Measurements from ENCODE around the gene SLC12A9.

The SLC12A9 gene

DNA sequence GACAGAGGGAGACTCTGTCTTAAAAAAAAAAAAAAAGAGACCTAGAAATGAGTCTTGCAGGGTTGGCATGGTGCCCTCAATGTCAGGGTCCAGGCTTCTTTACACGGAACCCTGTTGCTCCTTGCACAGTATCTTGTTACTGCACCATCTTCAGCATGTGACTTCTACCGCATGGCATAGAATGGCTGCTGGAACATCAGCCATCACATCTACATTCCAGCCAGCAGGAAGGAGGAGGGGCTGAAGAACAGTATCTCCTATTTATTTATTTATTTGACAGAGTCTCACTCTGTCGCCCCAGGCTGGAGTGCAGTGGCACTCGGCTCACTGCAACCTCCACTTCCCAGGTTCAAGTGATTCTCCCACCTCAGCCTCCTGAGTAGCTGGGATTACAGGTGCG lies 46.9 kb downstream of the SLC12A9 start:
- TF ChIP-seq FOXM1 (IDR thresholded peaks at IDR 0.05; ENCODE audit: borderline replicate concordance, low read depth) (no peak), EGR1 (IDR thresholded peaks at IDR 0.05) (no peak), CREB1 (IDR thresholded peaks at IDR 0.05; ENCODE audit: low read depth) (no peak), TEAD4 (IDR thresholded peaks at IDR 0.05) (no peak), NFIC (IDR thresholded peaks at IDR 0.05) (no peak), EP300 (IDR thresholded peaks at IDR 0.05; ENCODE audit: borderline replicate concordance) (no peak), TCF12 (IDR thresholded peaks at IDR 0.05; ENCODE audit: low read depth) (no peak), CEBPB (IDR thresholded peaks at IDR 0.05) (no peak), TAF1 (IDR thresholded peaks at IDR 0.05; ENCODE audit: low read depth) (no peak), YY1 (IDR thresholded peaks at IDR 0.05; ENCODE audit: low read depth) (no peak), ZBTB7A (IDR thresholded peaks at IDR 0.05; ENCODE audit: low read depth) (no peak), RAD21 (IDR thresholded peaks at IDR 0.05; ENCODE audit: low read depth) (no peak)
- TF ChIP-seq, protein P1, sequence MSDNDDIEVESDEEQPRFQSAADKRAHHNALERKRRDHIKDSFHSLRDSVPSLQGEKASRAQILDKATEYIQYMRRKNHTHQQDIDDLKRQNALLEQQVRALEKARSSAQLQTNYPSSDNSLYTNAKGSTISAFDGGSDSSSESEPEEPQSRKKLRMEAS (IDR thresholded peaks at IDR 0.05), result no peak
- TF ChIP-seq, protein P2, sequence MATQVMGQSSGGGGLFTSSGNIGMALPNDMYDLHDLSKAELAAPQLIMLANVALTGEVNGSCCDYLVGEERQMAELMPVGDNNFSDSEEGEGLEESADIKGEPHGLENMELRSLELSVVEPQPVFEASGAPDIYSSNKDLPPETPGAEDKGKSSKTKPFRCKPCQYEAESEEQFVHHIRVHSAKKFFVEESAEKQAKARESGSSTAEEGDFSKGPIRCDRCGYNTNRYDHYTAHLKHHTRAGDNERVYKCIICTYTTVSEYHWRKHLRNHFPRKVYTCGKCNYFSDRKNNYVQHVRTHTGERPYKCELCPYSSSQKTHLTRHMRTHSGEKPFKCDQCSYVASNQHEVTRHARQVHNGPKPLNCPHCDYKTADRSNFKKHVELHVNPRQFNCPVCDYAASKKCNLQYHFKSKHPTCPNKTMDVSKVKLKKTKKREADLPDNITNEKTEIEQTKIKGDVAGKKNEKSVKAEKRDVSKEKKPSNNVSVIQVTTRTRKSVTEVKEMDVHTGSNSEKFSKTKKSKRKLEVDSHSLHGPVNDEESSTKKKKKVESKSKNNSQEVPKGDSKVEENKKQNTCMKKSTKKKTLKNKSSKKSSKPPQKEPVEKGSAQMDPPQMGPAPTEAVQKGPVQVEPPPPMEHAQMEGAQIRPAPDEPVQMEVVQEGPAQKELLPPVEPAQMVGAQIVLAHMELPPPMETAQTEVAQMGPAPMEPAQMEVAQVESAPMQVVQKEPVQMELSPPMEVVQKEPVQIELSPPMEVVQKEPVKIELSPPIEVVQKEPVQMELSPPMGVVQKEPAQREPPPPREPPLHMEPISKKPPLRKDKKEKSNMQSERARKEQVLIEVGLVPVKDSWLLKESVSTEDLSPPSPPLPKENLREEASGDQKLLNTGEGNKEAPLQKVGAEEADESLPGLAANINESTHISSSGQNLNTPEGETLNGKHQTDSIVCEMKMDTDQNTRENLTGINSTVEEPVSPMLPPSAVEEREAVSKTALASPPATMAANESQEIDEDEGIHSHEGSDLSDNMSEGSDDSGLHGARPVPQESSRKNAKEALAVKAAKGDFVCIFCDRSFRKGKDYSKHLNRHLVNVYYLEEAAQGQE (IDR thresholded peaks at IDR 0.05; ENCODE audit: low read depth), result no peak
- TF ChIP-seq, protein P3, sequence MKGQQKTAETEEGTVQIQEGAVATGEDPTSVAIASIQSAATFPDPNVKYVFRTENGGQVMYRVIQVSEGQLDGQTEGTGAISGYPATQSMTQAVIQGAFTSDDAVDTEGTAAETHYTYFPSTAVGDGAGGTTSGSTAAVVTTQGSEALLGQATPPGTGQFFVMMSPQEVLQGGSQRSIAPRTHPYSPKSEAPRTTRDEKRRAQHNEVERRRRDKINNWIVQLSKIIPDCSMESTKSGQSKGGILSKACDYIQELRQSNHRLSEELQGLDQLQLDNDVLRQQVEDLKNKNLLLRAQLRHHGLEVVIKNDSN (IDR thresholded peaks at IDR 0.05), result no peak

DNA sequence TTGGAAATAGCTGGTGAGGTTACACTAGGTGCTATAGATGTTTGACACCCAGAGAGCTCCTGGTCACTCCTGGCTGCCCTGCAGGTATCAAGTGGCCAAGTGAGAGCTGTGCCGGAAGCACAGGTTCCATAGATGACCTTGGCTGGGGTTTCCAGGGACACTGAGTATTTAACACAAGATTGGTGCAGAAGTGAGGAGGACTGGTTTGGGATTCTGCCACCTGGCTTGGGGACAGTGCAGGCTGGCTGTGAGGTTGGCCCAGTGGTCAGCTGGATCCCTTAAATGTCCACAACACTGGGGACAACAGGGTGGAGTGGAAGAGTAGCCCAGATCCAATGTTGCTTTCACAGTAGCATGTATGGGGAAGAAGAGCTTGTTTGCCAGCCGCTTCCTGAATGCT lies 48.5 kb downstream of the SLC12A9 start:
- TF ChIP-seq EGR1 (IDR thresholded peaks at IDR 0.05) (no peak), FOXM1 (IDR thresholded peaks at IDR 0.05; ENCODE audit: borderline replicate concordance, low read depth) (no peak), TAF1 (IDR thresholded peaks at IDR 0.05; ENCODE audit: low read depth) (no peak), CEBPB (IDR thresholded peaks at IDR 0.05) (no peak), RAD21 (IDR thresholded peaks at IDR 0.05; ENCODE audit: low read depth) (no peak)

DNA sequence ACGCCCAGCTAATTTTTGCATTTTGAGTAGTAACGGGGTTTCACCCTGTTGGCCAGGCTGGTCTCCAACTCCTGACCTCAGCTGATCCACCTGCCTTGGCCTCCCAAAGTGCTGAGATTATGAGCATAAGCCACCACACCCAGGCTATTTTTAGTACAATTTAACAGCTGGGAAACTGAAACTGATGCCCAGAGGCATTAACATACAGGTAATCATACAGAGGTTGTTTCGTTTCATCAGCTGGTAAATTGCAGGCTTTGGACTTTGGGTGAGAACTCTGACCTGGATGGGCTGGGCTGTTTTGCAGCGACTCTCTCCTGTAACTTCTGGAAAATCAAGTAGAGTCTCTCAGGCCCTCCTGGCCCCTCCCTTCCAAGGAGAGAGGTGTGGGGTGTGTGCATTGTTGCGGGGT lies 49.4 kb downstream of the SLC12A9 start:
- no peak for TF ChIP-seq EP300 (IDR thresholded peaks at IDR 0.05; ENCODE audit: borderline replicate concordance)

DNA sequence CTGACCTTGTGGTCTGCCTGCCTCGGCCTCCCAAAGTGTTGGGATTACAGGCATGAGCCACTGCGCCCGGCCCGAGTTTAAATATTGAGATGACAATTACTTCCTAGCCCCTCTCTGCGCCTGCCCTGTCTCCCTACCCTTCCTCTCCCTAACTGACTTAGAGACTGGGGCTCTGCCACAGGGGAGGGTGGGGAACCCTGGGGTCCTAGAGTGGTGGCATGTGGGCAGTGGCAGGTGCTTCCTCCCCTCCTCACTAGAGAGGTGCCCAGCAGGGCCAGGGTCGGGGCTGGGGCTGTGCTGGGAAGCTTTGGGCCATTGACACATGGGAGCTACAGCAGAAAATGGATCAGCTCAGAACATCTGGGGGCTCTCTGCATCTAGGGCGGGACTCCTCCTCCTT lies 50.1 kb downstream of the SLC12A9 start:
- TF ChIP-seq TCF12 (IDR thresholded peaks at IDR 0.05; ENCODE audit: low read depth) (no peak), TAF1 (IDR thresholded peaks at IDR 0.05; ENCODE audit: low read depth) (no peak), CEBPB (IDR thresholded peaks at IDR 0.05) (no peak), EP300 (IDR thresholded peaks at IDR 0.05; ENCODE audit: borderline replicate concordance) (no peak), CREB1 (IDR thresholded peaks at IDR 0.05; ENCODE audit: low read depth) (no peak), TEAD4 (IDR thresholded peaks at IDR 0.05) (no peak), RAD21 (IDR thresholded peaks at IDR 0.05; ENCODE audit: low read depth) (no peak), FOXM1 (IDR thresholded peaks at IDR 0.05; ENCODE audit: borderline replicate concordance, low read depth) (no peak), EGR1 (IDR thresholded peaks at IDR 0.05) (no peak), YY1 (IDR thresholded peaks at IDR 0.05; ENCODE audit: low read depth) (no peak), NFIC (IDR thresholded peaks at IDR 0.05) (no peak), ZBTB7A (IDR thresholded peaks at IDR 0.05; ENCODE audit: low read depth) (no peak)
- TF ChIP-seq, protein P1 (IDR thresholded peaks at IDR 0.05), result no peak
- TF ChIP-seq, protein P3 (IDR thresholded peaks at IDR 0.05), result no peak
- TF ChIP-seq, protein P2 (IDR thresholded peaks at IDR 0.05; ENCODE audit: low read depth), result no peak

DNA sequence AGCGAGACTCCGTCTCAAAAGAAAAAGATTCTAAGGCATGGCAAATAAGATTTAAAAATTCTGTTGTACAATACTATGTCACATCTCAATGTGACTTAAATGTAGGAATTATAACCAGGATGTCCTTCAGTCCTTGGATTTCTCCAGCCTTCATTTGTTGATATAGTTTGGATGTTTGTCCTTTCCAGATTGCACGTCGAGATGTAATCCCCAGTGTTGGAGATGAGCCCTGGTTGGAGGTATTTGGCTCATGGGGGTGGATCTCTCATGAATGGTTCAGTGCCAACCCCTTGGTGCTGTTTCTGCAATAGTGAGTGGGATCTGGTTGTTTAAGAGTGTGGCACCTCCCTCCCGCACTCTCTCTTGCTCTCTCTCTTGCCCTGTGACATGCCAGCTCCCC lies 56.0 kb downstream of the SLC12A9 start:
- TF ChIP-seq EGR1 (IDR thresholded peaks at IDR 0.05) (no peak), TCF12 (IDR thresholded peaks at IDR 0.05; ENCODE audit: low read depth) (no peak), NFIC (IDR thresholded peaks at IDR 0.05) (no peak), EP300 (IDR thresholded peaks at IDR 0.05; ENCODE audit: borderline replicate concordance) (no peak), FOXM1 (IDR thresholded peaks at IDR 0.05; ENCODE audit: borderline replicate concordance, low read depth) (no peak), RAD21 (IDR thresholded peaks at IDR 0.05; ENCODE audit: low read depth) (no peak), TEAD4 (IDR thresholded peaks at IDR 0.05) (no peak), CREB1 (IDR thresholded peaks at IDR 0.05; ENCODE audit: low read depth) (no peak), YY1 (IDR thresholded peaks at IDR 0.05; ENCODE audit: low read depth) (no peak), CEBPB (IDR thresholded peaks at IDR 0.05) (no peak), ZBTB7A (IDR thresholded peaks at IDR 0.05; ENCODE audit: low read depth) (no peak), TAF1 (IDR thresholded peaks at IDR 0.05; ENCODE audit: low read depth) (no peak)
- TF ChIP-seq, protein P2 (IDR thresholded peaks at IDR 0.05; ENCODE audit: low read depth), result no peak
- TF ChIP-seq, protein P3 (IDR thresholded peaks at IDR 0.05), result no peak
- TF ChIP-seq, protein P1 (IDR thresholded peaks at IDR 0.05), result no peak
